ENCODE data around the gene CA7.
"Not testable (repeated sequence)": the region's sequence is repeated elsewhere in the genome, so short reads cannot be mapped to it uniquely, and the experiment has no call there.

The CA7 gene

GRCh38 chr16:66895999-66896398 lies 51.8 kb downstream of the CA7 start:
- in situ Hi-C loops (cut with MboI; ENCODE audit: low sequenced_read_pairs) = no loop called here

GRCh38 chr16:66896682-66897081 lies 52.5 kb downstream of the CA7 start:
- in situ Hi-C loops (cut with MboI; ENCODE audit: low sequenced_read_pairs) = not testable (repeated sequence)

GRCh38 chr16:66898207-66898606 lies 54.0 kb downstream of the CA7 start:
- in situ Hi-C loops (cut with MboI; ENCODE audit: low sequenced_read_pairs) = no loop called here

DNA sequence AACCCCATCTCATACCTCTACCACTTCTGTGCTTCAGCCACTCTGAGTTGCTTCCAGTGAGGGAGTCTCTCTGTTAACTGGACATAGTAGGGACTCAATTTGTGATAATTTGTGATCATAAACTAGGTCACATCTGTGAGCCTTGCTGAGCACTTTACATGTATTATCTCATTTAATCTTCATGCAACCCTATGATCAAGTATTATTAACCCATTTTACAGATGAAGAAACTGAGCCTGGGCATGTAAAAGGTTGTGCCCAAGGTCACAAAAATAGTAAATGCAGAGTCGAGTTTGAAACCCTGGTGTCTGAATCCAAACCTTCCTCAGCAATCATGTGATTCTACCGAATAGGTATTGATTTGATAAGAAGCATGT lies 54.7 kb downstream of the CA7 start:
- in situ Hi-C loops (cut with MboI; ENCODE audit: low sequenced_read_pairs) = no loop called here

DNA sequence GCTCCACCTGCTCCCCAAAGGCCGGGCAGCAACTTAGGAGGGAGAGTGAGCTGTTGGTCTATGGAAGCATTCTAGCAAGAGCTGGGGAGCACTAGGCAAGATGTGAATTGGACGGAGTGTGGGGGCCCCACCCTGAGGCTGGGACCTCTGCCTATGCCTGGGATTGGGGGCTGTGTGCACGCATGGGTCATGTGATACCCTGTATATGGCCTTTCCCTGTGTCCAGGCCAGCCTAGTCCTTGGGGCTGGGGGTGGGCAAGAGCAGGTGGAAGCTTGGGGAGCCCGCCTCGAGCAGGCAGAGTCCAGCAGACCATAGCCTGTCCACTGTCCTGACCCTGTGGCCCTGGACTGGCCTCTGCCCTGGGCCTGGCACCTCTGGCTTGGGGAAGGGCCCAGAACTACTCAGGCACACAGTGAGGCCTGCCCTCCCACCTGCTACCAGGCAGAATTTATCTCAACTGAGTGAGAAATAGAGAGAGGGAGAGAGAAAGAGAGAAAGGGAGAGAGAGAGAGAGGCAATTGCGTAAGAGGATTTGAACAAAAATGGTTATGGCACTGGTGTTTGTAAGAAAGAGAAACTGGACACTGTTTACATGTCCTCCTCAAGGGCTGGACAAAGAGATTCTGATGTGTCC lies 55.2 kb downstream of the CA7 start:
- in situ Hi-C loops (cut with MboI; ENCODE audit: low sequenced_read_pairs) = no loop called here

- in situ Hi-C loops (cut with MboI; ENCODE audit: low sequenced_read_pairs) = no loop called here
These were observed 55.9 kb downstream of the CA7 start for GRCh38 chr16:66899945-66900710.

DNA sequence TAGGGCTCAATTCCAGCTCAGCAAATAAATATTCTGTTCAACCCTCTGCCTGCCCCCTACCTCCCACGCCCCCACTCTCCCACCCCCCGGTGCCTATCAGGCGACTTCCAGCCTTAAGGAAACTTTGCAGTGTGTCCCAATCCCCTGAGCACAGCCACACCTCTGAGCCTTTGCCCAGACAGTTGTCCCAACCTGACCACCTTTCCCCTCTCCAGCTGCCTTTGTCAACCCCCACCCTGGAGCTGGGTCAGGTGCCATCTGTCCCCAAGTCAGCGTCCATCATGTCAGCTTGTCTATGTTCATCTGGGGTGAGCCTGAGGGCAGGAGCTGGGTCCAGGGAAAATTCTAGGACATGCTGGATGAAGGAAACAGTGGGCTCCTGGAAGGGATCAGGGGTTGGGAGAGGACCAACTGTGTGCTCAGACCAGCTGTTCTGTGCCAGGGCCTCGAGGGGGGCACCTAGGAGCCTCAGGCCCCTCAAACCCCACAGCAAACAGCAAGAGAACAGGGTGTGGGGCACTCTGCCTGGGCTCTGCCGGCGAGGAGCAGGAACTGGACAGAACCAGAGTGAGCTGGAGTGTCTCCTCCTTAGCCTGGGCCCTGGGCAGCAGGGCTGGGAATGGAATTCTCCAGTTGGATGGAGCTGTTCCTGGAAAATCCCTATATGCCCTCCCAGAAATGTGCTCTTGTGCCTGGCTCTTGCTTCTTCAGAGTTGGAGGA lies 56.7 kb downstream of the CA7 start:
- in situ Hi-C loops (cut with MboI; ENCODE audit: low sequenced_read_pairs) = no loop called here

DNA sequence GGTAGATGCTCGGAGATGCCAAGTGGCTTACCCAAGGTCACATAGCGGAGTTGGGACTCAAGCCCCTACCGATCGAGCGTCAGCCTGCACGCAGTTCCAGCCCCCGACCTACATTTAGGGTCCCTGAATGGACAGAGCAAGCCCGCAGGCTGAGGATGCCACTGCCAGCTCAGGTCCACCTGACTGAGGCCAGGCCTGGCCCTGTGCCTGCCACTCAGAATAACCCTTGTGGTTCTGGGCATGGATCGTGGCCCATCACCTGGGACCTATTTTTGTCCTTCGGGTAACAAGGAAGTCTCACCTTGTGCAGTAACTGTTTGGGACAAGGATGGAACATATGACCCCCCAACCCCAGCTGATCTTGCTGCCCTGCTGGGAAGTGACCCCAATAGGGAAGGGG lies 57.4 kb downstream of the CA7 start:
- in situ Hi-C loops (cut with MboI; ENCODE audit: low sequenced_read_pairs) = no loop called here

DNA sequence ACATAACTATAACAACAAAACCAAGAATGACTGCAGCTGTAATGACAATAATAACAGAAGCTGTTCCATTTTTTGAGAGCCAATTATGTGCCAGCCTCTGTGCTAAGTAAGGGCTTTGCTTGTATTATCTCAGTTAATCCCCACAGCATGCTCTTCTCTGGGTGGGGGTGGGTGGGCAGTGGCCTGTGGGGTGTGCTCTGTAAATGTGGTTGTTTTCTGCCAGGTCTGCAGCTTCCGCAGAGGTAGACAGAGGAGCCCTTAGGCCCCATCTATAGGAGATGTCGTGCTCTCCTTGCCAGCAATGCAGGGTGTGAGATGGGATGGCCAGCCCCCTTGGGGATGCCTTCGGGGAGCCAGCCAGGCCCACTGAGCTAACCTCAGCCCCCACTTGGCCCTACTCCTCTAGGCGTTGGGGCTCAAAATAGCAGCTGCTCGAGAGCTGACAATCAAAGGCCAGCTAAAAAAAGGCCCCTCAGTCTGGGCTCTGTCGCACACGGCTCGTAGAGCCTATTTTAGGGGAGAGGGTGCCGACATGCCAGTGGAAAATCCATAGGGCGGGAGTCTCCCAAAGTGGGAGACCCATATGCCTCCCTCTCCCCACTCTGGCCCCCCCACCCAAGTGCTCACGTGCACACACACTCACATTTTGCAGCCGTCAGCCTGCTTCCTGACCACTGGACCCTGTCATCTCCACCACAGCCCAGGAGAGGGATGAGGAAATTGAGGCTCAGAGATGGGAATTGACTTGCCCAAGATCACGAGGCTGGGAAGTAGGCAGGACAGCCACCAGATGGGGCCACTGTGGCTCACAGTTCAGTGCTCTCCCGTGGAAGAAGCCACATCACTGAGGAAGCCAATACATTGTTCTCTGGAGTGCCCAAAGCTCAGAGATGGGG lies 58.7 kb downstream of the CA7 start:
- in situ Hi-C loops (cut with MboI; ENCODE audit: low sequenced_read_pairs) = no loop called here

Measured in HL-60/S4 treated with retinoic acid at 250 ng/mL for 4 days and 3 days (cell line).